G401.6 (cell line): ENCODE measurements around the gene ADAMTS15.

Experiments
- FAIRE-seq: peaks from 2 replicates; lab custom pipeline; 2012; peaks lifted over from hg19 to GRCh38; lab: Jason Lieb, UNC

Gene ADAMTS15

GRCh38 chr11:130514851-130515250, 66.4 kb downstream of the ADAMTS15 start:
- FAIRE-seq = no peak

- no peak for FAIRE-seq
Measured at GRCh38 chr11:130515829-130516553, 67.5 kb downstream of the ADAMTS15 start.

- FAIRE-seq = no peak
Measured at GRCh38 chr11:130516554-130517505, 68.4 kb downstream of the ADAMTS15 start.

- FAIRE-seq = no peak
Measured at GRCh38 chr11:130518164-130518680, 69.8 kb downstream of the ADAMTS15 start.

- no peak for FAIRE-seq
Measured at GRCh38 chr11:130519128-130519932, 70.9 kb downstream of the ADAMTS15 start.

GRCh38 chr11:130520271-130520671, 71.8 kb downstream of the ADAMTS15 start:
- FAIRE-seq = no peak

GRCh38 chr11:130522284-130522961, 74.0 kb downstream of the ADAMTS15 start:
- FAIRE-seq = no peak

- no peak for FAIRE-seq
Measured at GRCh38 chr11:130523166-130523565, 74.7 kb downstream of the ADAMTS15 start.

- no peak for FAIRE-seq
Measured at GRCh38 chr11:130523609-130524008, 75.2 kb downstream of the ADAMTS15 start.

GRCh38 chr11:130524132-130524790, 75.8 kb downstream of the ADAMTS15 start:
- FAIRE-seq = no peak

- FAIRE-seq = no peak
Measured at GRCh38 chr11:130525307-130525706, 76.9 kb downstream of the ADAMTS15 start.
